ENCODE data around the gene C17orf78.
A peak's percentile ranks its signal among the peaks of the same experiment; 100 is the strongest.

C17orf78 gene

DNA sequence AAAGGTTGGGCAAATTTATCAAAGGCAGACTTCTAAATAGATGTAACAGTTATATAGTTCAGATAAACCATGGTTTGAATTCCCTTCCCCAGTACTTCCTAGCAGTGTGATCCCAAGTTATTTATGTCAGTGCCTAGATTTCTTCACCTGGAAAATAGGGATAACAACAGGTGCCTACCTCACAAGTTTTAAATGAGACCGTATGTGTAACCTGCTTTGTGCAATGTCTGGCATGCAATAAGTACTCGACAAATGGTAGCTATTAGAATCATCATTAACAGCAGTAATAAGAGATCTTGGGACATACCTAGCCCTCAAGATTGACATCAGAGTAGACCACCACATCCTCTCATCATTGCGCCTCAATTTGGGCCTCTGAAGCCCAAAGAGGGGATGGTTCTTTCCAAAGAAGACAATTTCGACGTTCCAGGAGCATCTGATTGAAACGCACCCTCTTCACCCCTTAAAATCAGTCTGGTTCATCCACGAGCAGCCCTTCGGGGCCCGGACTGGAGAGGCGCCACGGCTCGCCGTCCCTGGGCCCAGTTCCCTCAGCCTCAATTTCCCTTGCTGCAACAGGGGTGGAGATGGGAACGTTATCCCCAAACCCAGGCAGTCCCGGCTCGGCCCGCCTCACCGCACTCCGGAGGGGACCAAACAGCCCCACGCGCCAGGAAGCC lies 30.3 kb downstream of the C17orf78 start (continued):
- TF ChIP-seq, protein P1, sequence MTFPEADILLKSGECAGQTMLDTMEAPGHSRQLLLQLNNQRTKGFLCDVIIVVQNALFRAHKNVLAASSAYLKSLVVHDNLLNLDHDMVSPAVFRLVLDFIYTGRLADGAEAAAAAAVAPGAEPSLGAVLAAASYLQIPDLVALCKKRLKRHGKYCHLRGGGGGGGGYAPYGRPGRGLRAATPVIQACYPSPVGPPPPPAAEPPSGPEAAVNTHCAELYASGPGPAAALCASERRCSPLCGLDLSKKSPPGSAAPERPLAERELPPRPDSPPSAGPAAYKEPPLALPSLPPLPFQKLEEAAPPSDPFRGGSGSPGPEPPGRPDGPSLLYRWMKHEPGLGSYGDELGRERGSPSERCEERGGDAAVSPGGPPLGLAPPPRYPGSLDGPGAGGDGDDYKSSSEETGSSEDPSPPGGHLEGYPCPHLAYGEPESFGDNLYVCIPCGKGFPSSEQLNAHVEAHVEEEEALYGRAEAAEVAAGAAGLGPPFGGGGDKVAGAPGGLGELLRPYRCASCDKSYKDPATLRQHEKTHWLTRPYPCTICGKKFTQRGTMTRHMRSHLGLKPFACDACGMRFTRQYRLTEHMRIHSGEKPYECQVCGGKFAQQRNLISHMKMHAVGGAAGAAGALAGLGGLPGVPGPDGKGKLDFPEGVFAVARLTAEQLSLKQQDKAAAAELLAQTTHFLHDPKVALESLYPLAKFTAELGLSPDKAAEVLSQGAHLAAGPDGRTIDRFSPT (tag by site-specific recombination; IDR thresholded peaks at IDR 0.05) = no peak
- TF ChIP-seq, protein P2, sequence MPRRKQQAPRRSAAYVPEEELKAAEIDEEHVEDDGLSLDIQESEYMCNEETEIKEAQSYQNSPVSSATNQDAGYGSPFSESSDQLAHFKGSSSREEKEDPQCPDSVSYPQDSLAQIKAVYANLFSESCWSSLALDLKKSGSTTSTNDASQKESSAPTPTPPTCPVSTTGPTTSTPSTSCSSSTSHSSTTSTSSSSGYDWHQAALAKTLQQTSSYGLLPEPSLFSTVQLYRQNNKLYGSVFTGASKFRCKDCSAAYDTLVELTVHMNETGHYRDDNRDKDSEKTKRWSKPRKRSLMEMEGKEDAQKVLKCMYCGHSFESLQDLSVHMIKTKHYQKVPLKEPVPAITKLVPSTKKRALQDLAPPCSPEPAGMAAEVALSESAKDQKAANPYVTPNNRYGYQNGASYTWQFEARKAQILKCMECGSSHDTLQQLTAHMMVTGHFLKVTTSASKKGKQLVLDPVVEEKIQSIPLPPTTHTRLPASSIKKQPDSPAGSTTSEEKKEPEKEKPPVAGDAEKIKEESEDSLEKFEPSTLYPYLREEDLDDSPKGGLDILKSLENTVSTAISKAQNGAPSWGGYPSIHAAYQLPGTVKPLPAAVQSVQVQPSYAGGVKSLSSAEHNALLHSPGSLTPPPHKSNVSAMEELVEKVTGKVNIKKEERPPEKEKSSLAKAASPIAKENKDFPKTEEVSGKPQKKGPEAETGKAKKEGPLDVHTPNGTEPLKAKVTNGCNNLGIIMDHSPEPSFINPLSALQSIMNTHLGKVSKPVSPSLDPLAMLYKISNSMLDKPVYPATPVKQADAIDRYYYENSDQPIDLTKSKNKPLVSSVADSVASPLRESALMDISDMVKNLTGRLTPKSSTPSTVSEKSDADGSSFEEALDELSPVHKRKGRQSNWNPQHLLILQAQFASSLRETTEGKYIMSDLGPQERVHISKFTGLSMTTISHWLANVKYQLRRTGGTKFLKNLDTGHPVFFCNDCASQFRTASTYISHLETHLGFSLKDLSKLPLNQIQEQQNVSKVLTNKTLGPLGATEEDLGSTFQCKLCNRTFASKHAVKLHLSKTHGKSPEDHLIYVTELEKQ (tag by site-specific recombination; IDR thresholded peaks at IDR 0.05; ENCODE audit: borderline replicate concordance) = no peak
- TF ChIP-seq ZNF133 (tag by site-specific recombination; IDR thresholded peaks at IDR 0.05) (no peak), SP2 (tag by site-specific recombination; IDR thresholded peaks at IDR 0.05) (no peak), ZNF664 (tag by site-specific recombination; IDR thresholded peaks at IDR 0.05) (0 out of 2 replicates have a peak, but pooled peaks have one; percentile 21), ZNF214 (tag by site-specific recombination; IDR thresholded peaks at IDR 0.05; ENCODE audit: borderline replicate concordance) (no peak), ZNF112 (tag by site-specific recombination; IDR thresholded peaks at IDR 0.05) (no peak), ZNF292 (tag by site-specific recombination; IDR thresholded peaks at IDR 0.05; ENCODE audit: borderline replicate concordance, low read depth) (no peak), ZNF514 (tag by site-specific recombination; IDR thresholded peaks at IDR 0.05) (no peak), ZNF791 (tag by site-specific recombination; IDR thresholded peaks at IDR 0.05) (no peak), ZNF610 (tag by site-specific recombination; IDR thresholded peaks at IDR 0.05; ENCODE audit: borderline replicate concordance) (no peak), ZNF776 (tag by site-specific recombination; IDR thresholded peaks at IDR 0.05; ENCODE audit: borderline replicate concordance) (no peak), ZFHX2 (tag by site-specific recombination; conservative IDR thresholded peaks at IDR 0.05) (no peak), ZBTB1 (tag by site-specific recombination; IDR thresholded peaks at IDR 0.05) (no peak), ZNF473 (tag by site-specific recombination; IDR thresholded peaks at IDR 0.05) (no peak), ZNF394 (tag by site-specific recombination; IDR thresholded peaks at IDR 0.05; ENCODE audit: borderline replicate concordance) (no peak), ZNF354C (tag by site-specific recombination; IDR thresholded peaks at IDR 0.05; ENCODE audit: borderline replicate concordance, low read depth) (no peak), ZNF140 (tag by site-specific recombination; IDR thresholded peaks at IDR 0.05) (no peak)
- TF ChIP-seq, protein P3, sequence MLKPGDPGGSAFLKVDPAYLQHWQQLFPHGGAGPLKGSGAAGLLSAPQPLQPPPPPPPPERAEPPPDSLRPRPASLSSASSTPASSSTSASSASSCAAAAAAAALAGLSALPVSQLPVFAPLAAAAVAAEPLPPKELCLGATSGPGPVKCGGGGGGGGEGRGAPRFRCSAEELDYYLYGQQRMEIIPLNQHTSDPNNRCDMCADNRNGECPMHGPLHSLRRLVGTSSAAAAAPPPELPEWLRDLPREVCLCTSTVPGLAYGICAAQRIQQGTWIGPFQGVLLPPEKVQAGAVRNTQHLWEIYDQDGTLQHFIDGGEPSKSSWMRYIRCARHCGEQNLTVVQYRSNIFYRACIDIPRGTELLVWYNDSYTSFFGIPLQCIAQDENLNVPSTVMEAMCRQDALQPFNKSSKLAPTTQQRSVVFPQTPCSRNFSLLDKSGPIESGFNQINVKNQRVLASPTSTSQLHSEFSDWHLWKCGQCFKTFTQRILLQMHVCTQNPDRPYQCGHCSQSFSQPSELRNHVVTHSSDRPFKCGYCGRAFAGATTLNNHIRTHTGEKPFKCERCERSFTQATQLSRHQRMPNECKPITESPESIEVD (tag by site-specific recombination; IDR thresholded peaks at IDR 0.05) = no peak
- TF ChIP-seq, protein P4, sequence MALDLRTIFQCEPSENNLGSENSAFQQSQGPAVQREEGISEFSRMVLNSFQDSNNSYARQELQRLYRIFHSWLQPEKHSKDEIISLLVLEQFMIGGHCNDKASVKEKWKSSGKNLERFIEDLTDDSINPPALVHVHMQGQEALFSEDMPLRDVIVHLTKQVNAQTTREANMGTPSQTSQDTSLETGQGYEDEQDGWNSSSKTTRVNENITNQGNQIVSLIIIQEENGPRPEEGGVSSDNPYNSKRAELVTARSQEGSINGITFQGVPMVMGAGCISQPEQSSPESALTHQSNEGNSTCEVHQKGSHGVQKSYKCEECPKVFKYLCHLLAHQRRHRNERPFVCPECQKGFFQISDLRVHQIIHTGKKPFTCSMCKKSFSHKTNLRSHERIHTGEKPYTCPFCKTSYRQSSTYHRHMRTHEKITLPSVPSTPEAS (tag by site-specific recombination; IDR thresholded peaks at IDR 0.05) = no peak; the same call in 1 of the 2 replicates
- TF ChIP-seq, protein P5, sequence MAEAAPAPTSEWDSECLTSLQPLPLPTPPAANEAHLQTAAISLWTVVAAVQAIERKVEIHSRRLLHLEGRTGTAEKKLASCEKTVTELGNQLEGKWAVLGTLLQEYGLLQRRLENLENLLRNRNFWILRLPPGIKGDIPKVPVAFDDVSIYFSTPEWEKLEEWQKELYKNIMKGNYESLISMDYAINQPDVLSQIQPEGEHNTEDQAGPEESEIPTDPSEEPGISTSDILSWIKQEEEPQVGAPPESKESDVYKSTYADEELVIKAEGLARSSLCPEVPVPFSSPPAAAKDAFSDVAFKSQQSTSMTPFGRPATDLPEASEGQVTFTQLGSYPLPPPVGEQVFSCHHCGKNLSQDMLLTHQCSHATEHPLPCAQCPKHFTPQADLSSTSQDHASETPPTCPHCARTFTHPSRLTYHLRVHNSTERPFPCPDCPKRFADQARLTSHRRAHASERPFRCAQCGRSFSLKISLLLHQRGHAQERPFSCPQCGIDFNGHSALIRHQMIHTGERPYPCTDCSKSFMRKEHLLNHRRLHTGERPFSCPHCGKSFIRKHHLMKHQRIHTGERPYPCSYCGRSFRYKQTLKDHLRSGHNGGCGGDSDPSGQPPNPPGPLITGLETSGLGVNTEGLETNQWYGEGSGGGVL (tag by site-specific recombination; IDR thresholded peaks at IDR 0.05) = no peak
- TF ChIP-seq, protein P6, sequence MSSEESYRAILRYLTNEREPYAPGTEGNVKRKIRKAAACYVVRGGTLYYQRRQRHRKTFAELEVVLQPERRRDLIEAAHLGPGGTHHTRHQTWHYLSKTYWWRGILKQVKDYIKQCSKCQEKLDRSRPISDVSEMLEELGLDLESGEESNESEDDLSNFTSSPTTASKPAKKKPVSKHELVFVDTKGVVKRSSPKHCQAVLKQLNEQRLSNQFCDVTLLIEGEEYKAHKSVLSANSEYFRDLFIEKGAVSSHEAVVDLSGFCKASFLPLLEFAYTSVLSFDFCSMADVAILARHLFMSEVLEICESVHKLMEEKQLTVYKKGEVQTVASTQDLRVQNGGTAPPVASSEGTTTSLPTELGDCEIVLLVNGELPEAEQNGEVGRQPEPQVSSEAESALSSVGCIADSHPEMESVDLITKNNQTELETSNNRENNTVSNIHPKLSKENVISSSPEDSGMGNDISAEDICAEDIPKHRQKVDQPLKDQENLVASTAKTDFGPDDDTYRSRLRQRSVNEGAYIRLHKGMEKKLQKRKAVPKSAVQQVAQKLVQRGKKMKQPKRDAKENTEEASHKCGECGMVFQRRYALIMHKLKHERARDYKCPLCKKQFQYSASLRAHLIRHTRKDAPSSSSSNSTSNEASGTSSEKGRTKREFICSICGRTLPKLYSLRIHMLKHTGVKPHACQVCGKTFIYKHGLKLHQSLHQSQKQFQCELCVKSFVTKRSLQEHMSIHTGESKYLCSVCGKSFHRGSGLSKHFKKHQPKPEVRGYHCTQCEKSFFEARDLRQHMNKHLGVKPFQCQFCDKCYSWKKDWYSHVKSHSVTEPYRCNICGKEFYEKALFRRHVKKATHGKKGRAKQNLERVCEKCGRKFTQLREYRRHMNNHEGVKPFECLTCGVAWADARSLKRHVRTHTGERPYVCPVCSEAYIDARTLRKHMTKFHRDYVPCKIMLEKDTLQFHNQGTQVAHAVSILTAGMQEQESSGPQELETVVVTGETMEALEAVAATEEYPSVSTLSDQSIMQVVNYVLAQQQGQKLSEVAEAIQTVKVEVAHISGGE (tag by site-specific recombination; conservative IDR thresholded peaks at IDR 0.05; ENCODE audit: low read depth) = peak; percentile 41; the same call in 1 of the 2 replicates
- TF ChIP-seq, protein P7, sequence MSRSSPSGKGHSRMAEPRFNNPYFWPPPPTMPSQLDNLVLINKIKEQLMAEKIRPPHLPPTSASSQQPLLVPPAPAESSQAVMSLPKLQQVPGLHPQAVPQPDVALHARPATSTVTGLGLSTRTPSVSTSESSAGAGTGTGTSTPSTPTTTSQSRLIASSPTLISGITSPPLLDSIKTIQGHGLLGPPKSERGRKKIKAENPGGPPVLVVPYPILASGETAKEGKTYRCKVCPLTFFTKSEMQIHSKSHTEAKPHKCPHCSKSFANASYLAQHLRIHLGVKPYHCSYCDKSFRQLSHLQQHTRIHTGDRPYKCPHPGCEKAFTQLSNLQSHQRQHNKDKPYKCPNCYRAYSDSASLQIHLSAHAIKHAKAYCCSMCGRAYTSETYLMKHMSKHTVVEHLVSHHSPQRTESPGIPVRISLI (tag by site-specific recombination; IDR thresholded peaks at IDR 0.05) = peak; percentile 9; the same call in 1 of the 2 replicates
